HUES48 (cell line): ENCODE results near the gene CCDC13.

Source experiments
- H3K27ac ChIP-seq: one replicate; pipeline ENCODE4 v1.7.0; 2013; ENCODE audit warnings: low read depth, low read length, inconsistent platforms
- H3K27me3 ChIP-seq: 2 replicates; pipeline ENCODE4 v1.6.1; 2013; ENCODE audit warnings: mild to moderate bottlenecking, low read length; ENCODE audit not compliant: control insufficient read depth, insufficient read depth
- H3K36me3 ChIP-seq: 2 replicates; pipeline ENCODE4 v1.6.1; 2013; ENCODE audit warnings: low read length; ENCODE audit not compliant: control insufficient read depth, insufficient read depth
- H3K4me1 ChIP-seq: 2 replicates; pipeline ENCODE4 v1.6.1; 2013; ENCODE audit warnings: mild to moderate bottlenecking, low read length; ENCODE audit not compliant: control insufficient read depth, insufficient read depth
- H3K4me3 ChIP-seq: 2 replicates; pipeline ENCODE4 v1.5.1; 2013; ENCODE audit warnings: mild to moderate bottlenecking, low read depth, low read length
- H3K9ac ChIP-seq: 2 replicates; pipeline ENCODE4 v1.6.1; 2013; ENCODE audit warnings: mild to moderate bottlenecking, low read depth, low read length, moderate library complexity
- H3K9me3 ChIP-seq: 2 replicates; pipeline ENCODE4 v1.6.1; 2013; ENCODE audit warnings: low read length; ENCODE audit not compliant: control insufficient read depth, insufficient read depth

The CCDC13 gene

GRCh38 chr3:42752441-42752840, 20.6 kb downstream of the CCDC13 start:
- Histone ChIP-seq H3K27ac (no peak overlapping the region), H3K27me3 (no peaks in the 10 kb centered on the region), H3K9me3 (no peaks in the 10 kb centered on the region), H3K9ac (no peak overlapping the region), H3K36me3 (no peaks in the 10 kb centered on the region), H3K4me3 (no peak overlapping the region), H3K4me1 (peaks cover 7% of the 10 kb centered on the region)

DNA sequence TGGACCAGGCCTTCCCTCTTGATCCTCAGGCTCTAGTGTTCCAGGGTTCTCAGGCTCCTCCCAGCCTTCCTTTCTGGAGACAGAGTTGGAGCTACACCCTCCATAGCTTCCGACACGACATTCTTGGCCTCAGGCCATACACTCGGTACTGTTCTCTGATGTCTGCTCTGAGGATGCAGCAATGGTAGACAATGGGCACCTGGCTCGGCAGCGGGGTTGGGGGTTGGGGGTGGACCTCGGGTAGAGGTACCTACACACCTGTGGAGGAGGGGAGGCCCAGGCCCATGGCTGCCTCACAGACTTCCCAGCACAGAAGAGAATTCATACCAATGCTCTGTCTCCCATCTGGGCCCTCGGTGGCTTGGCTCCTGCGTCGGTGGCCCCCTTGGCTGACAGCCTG, 21.4 kb downstream of the CCDC13 start:
- Histone ChIP-seq H3K9me3 (no peaks in the 10 kb centered on the region), H3K36me3 (no peaks in the 10 kb centered on the region), H3K27me3 (no peaks in the 10 kb centered on the region), H3K4me1 (peaks cover 7% of the 10 kb centered on the region), H3K27ac (no peak overlapping the region), H3K4me3 (no peak overlapping the region), H3K9ac (no peak overlapping the region)

- Histone ChIP-seq H3K27ac (no peak overlapping the region), H3K4me3 (no peak overlapping the region), H3K36me3 (no peaks in the 10 kb centered on the region), H3K4me1 (peaks cover 8% of the 10 kb centered on the region), H3K9ac (no peak overlapping the region), H3K27me3 (no peaks in the 10 kb centered on the region), H3K9me3 (no peaks in the 10 kb centered on the region)
Measured at GRCh38 chr3:42750834-42751233, 22.2 kb downstream of the CCDC13 start.

- Histone ChIP-seq H3K4me3 (no peak overlapping the region), H3K36me3 (no peaks in the 10 kb centered on the region), H3K9me3 (no peaks in the 10 kb centered on the region), H3K27ac (no peak overlapping the region), H3K4me1 (peaks cover 14% of the 10 kb centered on the region), H3K27me3 (no peaks in the 10 kb centered on the region), H3K9ac (no peak overlapping the region)
Measured at GRCh38 chr3:42749753-42750231, 23.3 kb downstream of the CCDC13 start.

- Histone ChIP-seq H3K27ac (no peak overlapping the region), H3K9me3 (no peaks in the 10 kb centered on the region), H3K27me3 (no peaks in the 10 kb centered on the region), H3K9ac (no peak overlapping the region), H3K4me3 (no peak overlapping the region), H3K36me3 (no peaks in the 10 kb centered on the region), H3K4me1 (peaks cover 14% of the 10 kb centered on the region)
Measured at GRCh38 chr3:42749025-42749752, 23.9 kb downstream of the CCDC13 start.

- no peak overlapping the region for H3K4me3 ChIP-seq
- H3K27ac ChIP-seq: no peak overlapping the region
- peaks cover 14% of the 10 kb centered on the region for H3K4me1 ChIP-seq
- H3K9me3 ChIP-seq: no peaks in the 10 kb centered on the region
- no peaks in the 10 kb centered on the region for H3K36me3 ChIP-seq
- no peaks in the 10 kb centered on the region for H3K27me3 ChIP-seq
- H3K9ac ChIP-seq: no peak overlapping the region
Measured at GRCh38 chr3:42747581-42747980, 25.5 kb downstream of the CCDC13 start.

DNA sequence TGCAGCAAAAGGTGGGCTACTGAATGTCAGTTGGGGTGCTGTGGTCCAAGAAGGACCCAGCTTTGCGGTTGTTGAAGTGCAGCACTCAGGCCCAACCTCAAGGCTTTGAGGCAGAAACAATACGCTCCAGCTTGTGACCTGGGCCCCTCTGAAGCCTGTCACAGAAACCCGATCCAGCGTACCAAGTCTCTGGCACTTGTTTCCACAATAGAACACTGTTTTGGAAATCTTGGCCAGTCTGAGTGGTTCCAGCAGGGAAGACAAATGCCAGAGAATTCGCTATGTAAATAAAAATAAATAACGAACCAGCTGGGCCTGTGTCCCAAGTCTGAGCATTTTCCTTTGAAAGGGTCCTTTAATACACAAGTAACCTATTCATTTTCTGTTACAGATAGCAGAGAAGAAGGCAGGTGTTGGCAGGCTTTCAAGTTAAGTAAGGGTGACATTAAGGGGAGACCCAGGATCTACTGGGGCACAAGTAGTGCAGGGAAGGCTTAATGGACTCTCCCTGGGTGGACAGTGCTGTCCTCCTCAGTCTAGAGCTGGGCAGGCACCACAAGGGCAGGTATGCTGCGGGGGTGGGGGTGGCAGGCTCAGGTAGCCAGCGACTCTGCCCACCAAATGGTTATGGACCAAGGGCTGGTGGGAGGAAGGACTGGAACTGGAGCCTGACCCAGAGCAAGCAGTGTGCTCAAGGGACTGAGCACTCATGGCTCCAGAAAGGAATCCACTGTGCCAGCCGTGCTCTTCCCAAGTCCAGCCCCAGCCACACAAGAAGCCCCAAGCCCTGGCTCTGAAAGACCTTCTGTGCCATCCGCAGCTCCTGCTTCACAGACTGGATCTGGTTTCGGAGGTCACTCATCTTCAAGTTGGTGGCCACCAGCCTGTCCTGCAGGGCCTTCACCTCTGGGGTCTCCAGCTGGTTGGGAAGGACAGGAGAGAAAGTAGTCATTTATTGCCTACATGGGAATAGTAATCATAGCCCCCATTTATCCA, 26.3 kb downstream of the CCDC13 start:
- no peaks in the 10 kb centered on the region for H3K27me3 ChIP-seq
- no peaks in the 10 kb centered on the region for H3K36me3 ChIP-seq
- peaks cover 14% of the 10 kb centered on the region for H3K4me1 ChIP-seq
- no peak overlapping the region for H3K27ac ChIP-seq
- H3K9me3 ChIP-seq: no peaks in the 10 kb centered on the region
- no peak overlapping the region for H3K4me3 ChIP-seq
- no peak overlapping the region for H3K9ac ChIP-seq

- H3K27ac ChIP-seq: peak overlapping the region; percentile 43
- no peaks in the 10 kb centered on the region for H3K36me3 ChIP-seq
- H3K27me3 ChIP-seq: no peaks in the 10 kb centered on the region
- peaks cover 14% of the 10 kb centered on the region for H3K4me1 ChIP-seq
- H3K4me3 ChIP-seq: no peak overlapping the region
- H3K9ac ChIP-seq: no peak overlapping the region
- no peaks in the 10 kb centered on the region for H3K9me3 ChIP-seq
Measured at GRCh38 chr3:42745776-42746454, 27.1 kb downstream of the CCDC13 start.

DNA sequence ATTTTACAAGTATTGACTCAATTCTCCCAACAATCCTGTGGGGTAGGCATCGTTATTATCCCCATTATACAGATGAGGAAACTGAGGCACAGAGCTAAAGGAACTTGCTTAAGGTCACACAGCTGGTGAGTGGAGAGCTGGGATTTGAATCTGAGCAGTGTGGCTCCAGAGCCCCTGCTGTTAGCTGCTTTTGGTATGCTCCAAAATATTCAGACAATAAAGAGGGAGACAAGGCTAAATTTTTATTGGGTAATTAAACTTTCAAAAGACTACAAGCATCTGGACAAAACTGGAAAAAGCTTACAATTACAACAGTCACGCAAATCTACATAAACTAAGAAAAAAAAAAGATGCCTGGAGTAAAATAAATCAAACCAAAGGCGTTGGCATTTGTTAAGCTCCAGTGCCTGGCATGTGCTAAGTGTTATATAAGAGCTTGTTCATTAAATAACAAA, 27.7 kb downstream of the CCDC13 start:
- H3K4me1 ChIP-seq: peaks cover 14% of the 10 kb centered on the region
- peak overlapping the region; percentile 43 for H3K27ac ChIP-seq
- H3K4me3 ChIP-seq: no peak overlapping the region
- H3K9me3 ChIP-seq: no peaks in the 10 kb centered on the region
- H3K27me3 ChIP-seq: no peaks in the 10 kb centered on the region
- H3K36me3 ChIP-seq: no peaks in the 10 kb centered on the region
- H3K9ac ChIP-seq: no peak overlapping the region

- no peaks in the 10 kb centered on the region for H3K27me3 ChIP-seq
- no peak overlapping the region for H3K9ac ChIP-seq
- no peak overlapping the region for H3K27ac ChIP-seq
- H3K4me3 ChIP-seq: no peak overlapping the region
- no peaks in the 10 kb centered on the region for H3K36me3 ChIP-seq
- no peaks in the 10 kb centered on the region for H3K9me3 ChIP-seq
- H3K4me1 ChIP-seq: peaks cover 10% of the 10 kb centered on the region
Measured at GRCh38 chr3:42743204-42743995, 29.7 kb downstream of the CCDC13 start.
